Activated B cell treated with CpG ODN at 0.5 μM for 24 hours (primary cell): Measurements from ENCODE around the gene B3GNT4. TPM values are rescaled to one million over a fixed set of nuclear protein-coding genes. Genes with fewer than 3 reads are reported as not detected.

Experiments used
- ATAC-seq: fragments of 200-7000 bp; cut with Tn5 transposase; one replicate; pipeline ENCODE4 v1.10.0; 2021; ENCODE audit warnings: low read depth, mild to moderate bottlenecking, moderate library complexity
- CTCF ChIA-PET: fragments of 350-600 bp; sonication (Branson Sonifier 250); formaldehyde crosslinking; loops from one replicate; lab custom pipeline; 2021; ENCODE audit warnings: antibody characterized with exemption; lab: Charles Lee
- POLR2A ChIA-PET: fragments of 350-600 bp; sonication (Branson Sonifier 250); formaldehyde crosslinking; loops from one replicate; lab custom pipeline; 2021; ENCODE audit warnings: antibody characterized with exemption; lab: Charles Lee
- DNase-seq: peaks from one replicate; pipeline ENCODE4 v3.0.0; 2022
- H3K27ac Mint-ChIP-seq: one replicate; pipeline ENCODE4 v1.8.0; 2020; ENCODE audit warnings: mixed read lengths
- H3K27me3 Mint-ChIP-seq: one replicate; pipeline ENCODE4 v1.8.0; 2021; ENCODE audit warnings: mixed read lengths
- H3K36me3 Mint-ChIP-seq: one replicate; pipeline ENCODE4 v1.8.0; 2021; ENCODE audit warnings: low read depth, mixed read lengths
- H3K4me1 Mint-ChIP-seq: one replicate; pipeline ENCODE4 v1.8.0; 2021; ENCODE audit warnings: mixed read lengths
- H3K4me3 Mint-ChIP-seq: one replicate; pipeline ENCODE4 v1.8.0; 2020; ENCODE audit warnings: mild to moderate bottlenecking, mixed read lengths
- H3K9me3 Mint-ChIP-seq: one replicate; pipeline ENCODE4 v1.8.0; 2020; ENCODE audit warnings: mixed read lengths
- CTCF ChIP-seq: fragments of 200-600 bp; IDR thresholded peaks from one replicate; pipeline ENCODE4 v1.8.0; 2022; ENCODE audit warnings: antibody characterized with exemption, mild to moderate bottlenecking
- intact Hi-C: fragments of 100-400 bp; cut with micrococcal nuclease; formaldehyde crosslinking; loops from one replicate; pipeline ENCODE4 v1.15.1; 2024
- total RNA-seq: library from RNA; stranded (reverse); gene quantifications from 2 replicates; pipeline ENCODE4 v1.2.3, GENCODE V29; 2022

B3GNT4 gene
- total RNA-seq, 1 donor from 2014 or later = not detected

- no peak for DNase-seq
- H3K27ac Mint-ChIP-seq = no peak overlapping the region
- peaks cover 3% of the 10 kb centered on the region for H3K9me3 Mint-ChIP-seq
- TF ChIP-seq CTCF = no peak
- intact Hi-C loops = loop anchor here (2.0 to 5.0 kb wide), 2 partner anchors 67 to 123 kb away; no protein-coding TSS in a partner anchor
- peaks cover 2% of the 10 kb centered on the region for H3K4me1 Mint-ChIP-seq
- no peaks in the 10 kb centered on the region for H3K27me3 Mint-ChIP-seq
- no peak overlapping the region for H3K4me3 Mint-ChIP-seq
- ChIA-PET CTCF (interaction anchor here (0.6 to 1.3 kb wide), 4 partner anchors 30 to 238 kb away, joined by 3 to 6 read pairs (median 4); no protein-coding TSS in a partner anchor), POLR2A (no interaction called here)
- no peak for ATAC-seq
- no peaks in the 10 kb centered on the region for H3K36me3 Mint-ChIP-seq
Observed at GRCh38 chr12:122189626-122190475, 13.7 kb upstream of the B3GNT4 start.

DNA sequence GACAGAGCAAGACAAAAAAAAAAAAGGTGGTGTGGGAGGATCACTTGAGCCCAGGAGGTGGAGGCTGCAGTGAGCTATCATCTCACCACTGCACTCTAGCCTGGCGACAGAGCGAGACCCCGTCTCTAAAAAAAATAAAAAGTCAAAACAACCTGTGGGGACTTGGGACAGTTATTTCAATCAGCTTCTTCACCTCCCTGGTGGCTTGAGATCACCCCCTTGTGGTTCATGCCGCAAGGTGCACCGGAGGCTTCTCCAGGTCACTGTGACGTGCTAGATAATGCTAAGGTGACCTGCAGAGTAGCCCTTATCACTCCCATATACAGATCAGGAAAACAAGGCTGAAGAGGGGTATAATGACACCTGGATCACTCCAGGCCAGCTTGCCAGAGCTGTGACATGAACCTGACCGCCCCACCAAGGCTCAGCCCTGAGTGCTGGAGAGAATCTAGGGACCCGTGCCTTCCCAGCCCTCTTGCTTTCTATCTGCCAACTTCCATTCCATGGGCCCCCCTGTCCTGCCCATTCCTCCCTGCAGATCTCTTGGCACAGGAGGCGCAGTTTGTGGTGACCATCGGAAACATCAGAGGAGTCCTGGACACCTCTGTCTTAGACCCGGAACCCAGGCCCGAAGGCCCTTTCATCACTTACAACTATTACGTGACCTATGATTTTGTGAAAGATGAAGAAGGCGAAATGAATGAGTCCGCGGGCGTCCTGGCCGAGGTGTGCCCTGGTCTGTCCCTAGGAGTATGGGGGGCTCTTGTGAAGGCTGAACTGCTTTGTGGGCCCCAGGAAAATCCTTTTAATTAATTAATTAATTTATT lies 12.5 kb upstream of the B3GNT4 start:
- H3K9me3 Mint-ChIP-seq = peaks cover 8% of the 10 kb centered on the region
- H3K27ac Mint-ChIP-seq = no peak overlapping the region

GRCh38 chr12:122192441-122192840 lies 11.1 kb upstream of the B3GNT4 start:
- no peak for DNase-seq
- H3K36me3 Mint-ChIP-seq = no peaks in the 10 kb centered on the region
- H3K4me1 Mint-ChIP-seq = no peaks in the 10 kb centered on the region
- ChIA-PET POLR2A (interaction anchor here (0.6 kb wide), 1 partner anchor 1983 kb away, joined by 4 read pairs; no protein-coding TSS in a partner anchor), CTCF (interaction anchor here (0.6 to 2.4 kb wide), 2 partner anchors 138 to 392 kb away, joined by 4 to 9 read pairs; no protein-coding TSS in a partner anchor)
- no peak for ATAC-seq
- H3K4me3 Mint-ChIP-seq = no peak overlapping the region
- intact Hi-C loops = loop anchor here (5.0 kb wide), 1 partner anchor 125 kb away; no protein-coding TSS in a partner anchor
- peaks cover 4% of the 10 kb centered on the region for H3K27me3 Mint-ChIP-seq
- H3K27ac Mint-ChIP-seq = no peak overlapping the region
- peaks cover 8% of the 10 kb centered on the region for H3K9me3 Mint-ChIP-seq
- no peak for TF ChIP-seq CTCF

More for the DNA sequence above, 12.5 kb upstream of the B3GNT4 start:
- no peaks in the 10 kb centered on the region for H3K36me3 Mint-ChIP-seq
- peak; percentile 42 for DNase-seq
- no peak overlapping the region for H3K4me3 Mint-ChIP-seq
- no peaks in the 10 kb centered on the region for H3K4me1 Mint-ChIP-seq
- POLR2A ChIA-PET = interaction anchor here (0.7 kb wide), 1 partner anchor 414 kb away, joined by 4 read pairs; no protein-coding TSS in a partner anchor
- intact Hi-C loops = loop anchor here (1.0 to 5.0 kb wide), 5 partner anchors 60 to 273 kb away; partner anchors contain the start of gene CFAP251
- CTCF ChIA-PET = interaction anchor here (0.6 to 2.4 kb wide), 9 partner anchors 32 to 395 kb away, joined by 3 to 9 read pairs (median 4); no protein-coding TSS in a partner anchor
- peak; percentile 92 for ATAC-seq
- H3K27me3 Mint-ChIP-seq = no peaks in the 10 kb centered on the region
- TF ChIP-seq CTCF = no peak

GRCh38 chr12:122194804-122195203 lies 8.7 kb upstream of the B3GNT4 start:
- POLR2A ChIA-PET = interaction anchor here (0.7 kb wide), 1 partner anchor 11 kb away, joined by 6 read pairs; no protein-coding TSS in a partner anchor
- Mint-ChIP-seq H3K27ac (no peak overlapping the region), H3K4me3 (no peak overlapping the region), H3K27me3 (peaks cover 11% of the 10 kb centered on the region), H3K9me3 (peaks cover 8% of the 10 kb centered on the region), H3K36me3 (no peaks in the 10 kb centered on the region), H3K4me1 (no peaks in the 10 kb centered on the region)
- intact Hi-C loops = loop anchor here (5.0 kb wide), 1 partner anchor 128 kb away; no protein-coding TSS in a partner anchor
- CTCF ChIA-PET = interaction anchor here (1.4 kb wide), 1 partner anchor 72 kb away, joined by 4 read pairs; no protein-coding TSS in a partner anchor
- TF ChIP-seq CTCF = no peak
- DNase-seq (no peak), ATAC-seq (no peak)
